Natural killer cell (primary cell): ENCODE measurements around the gene LGALS4. TPM values are rescaled to one million over a fixed set of nuclear protein-coding genes. Genes with fewer than 3 reads are reported as not detected.
"Not testable (repeated sequence)": the region's sequence is repeated elsewhere in the genome, so short reads cannot be mapped to it uniquely, and the experiment has no call there.

ENCODE experiments used
- ATAC-seq, 3 donors: fragments of 150-1000 bp in 2 of 3; fragments of 200-7000 bp in 1 of 3; cut with Tn5 transposase; 1 replicate in 1 of 3; 2 replicates in 2 of 3; pipeline ENCODE4 v1.10.0; 2021; ENCODE audit warnings: mild to moderate bottlenecking in 2 of 3, moderate library complexity in 2 of 3
- DNase-seq, 2 donors: peaks; one replicate each; pipeline versions ENCODE4 v3.0.0 to v3.0.0-alpha.2; 2013 to 2021; ENCODE audit warnings: mixed read lengths in 1 of 2
- H3K27ac ChIP-seq: one replicate; pipeline ENCODE4 v1.5.1; 2013; ENCODE audit warnings: mild to moderate bottlenecking, low read length
- H3K27me3 ChIP-seq: one replicate; pipeline ENCODE4 v1.6.1; 2013; ENCODE audit warnings: low read length; ENCODE audit not compliant: control insufficient read depth, insufficient read depth
- H3K36me3 ChIP-seq: one replicate; pipeline ENCODE4 v1.6.1; 2013; ENCODE audit warnings: low read length; ENCODE audit not compliant: control insufficient read depth, insufficient read depth
- H3K4me1 ChIP-seq: one replicate; pipeline ENCODE4 v1.6.1; 2013; ENCODE audit warnings: low read length; ENCODE audit not compliant: control insufficient read depth, insufficient read depth
- H3K4me3 ChIP-seq: one replicate; pipeline ENCODE4 v1.5.1; 2013; ENCODE audit warnings: low read length
- H3K9me3 ChIP-seq: one replicate; pipeline ENCODE4 v1.6.1; 2013; ENCODE audit warnings: low read length; ENCODE audit not compliant: control insufficient read depth, insufficient read depth
- H3K27ac Mint-ChIP-seq, 2 donors: one replicate each; pipeline ENCODE4 v1.8.0; 2022; ENCODE audit warnings: mild to moderate bottlenecking in 2 of 2, mixed read lengths in 2 of 2, moderate library complexity in 1 of 2
- H3K27me3 Mint-ChIP-seq, 2 donors: one replicate each; pipeline ENCODE4 v1.8.0; 2022; ENCODE audit warnings: low read depth in 2 of 2, mixed read lengths in 2 of 2
- H3K36me3 Mint-ChIP-seq: one replicate; pipeline ENCODE4 v1.8.0; 2022; ENCODE audit warnings: mixed read lengths
- H3K4me1 Mint-ChIP-seq, 2 donors: one replicate each; pipeline ENCODE4 v1.8.0; 2022; ENCODE audit warnings: mixed read lengths in 2 of 2
- H3K4me3 Mint-ChIP-seq: one replicate; pipeline ENCODE4 v1.8.0; 2022; ENCODE audit warnings: mild to moderate bottlenecking, moderate library complexity, mixed read lengths
- H3K9me3 Mint-ChIP-seq, 2 donors: one replicate each; pipeline ENCODE4 v1.8.0; 2022; ENCODE audit warnings: mixed read lengths in 2 of 2
- CTCF ChIP-seq: fragments of 200-600 bp; IDR thresholded peaks from one replicate; pipeline ENCODE4 v1.8.0; 2022; ENCODE audit warnings: antibody characterized with exemption
- WGBS: methylation state at CpG from one replicate; pipeline ENCODE4 v1.1.7; 2013; ENCODE audit warnings: missing lambda C conversion rate; ENCODE audit not compliant: insufficient coverage; 5-methylcytosine and 5-hydroxymethylcytosine counted together
- intact Hi-C: fragments of 100-400 bp; cut with micrococcal nuclease; formaldehyde crosslinking; loops from one replicate; pipeline ENCODE4 v1.14.2; 2022
- total RNA-seq, 4 donors: library from RNA; stranded (reverse); fragments of 120-200 nt in 1 of 4; gene quantifications; one replicate each; pipeline versions ENCODE4 v1.2.3 to v1.2.4, GENCODE V29; 2013 to 2022

The LGALS4 gene
- total RNA-seq, 3 donors from 2014 or later (not counting 1 experiment from before 2014, with no cell fraction given): 4.2 to 4.8 (median 4.6) TPM

GRCh38 chr19:38759590-38760003 is 53.1 kb downstream of the LGALS4 start:
- ATAC-seq: no peak
- H3K36me3 ChIP-seq: no peaks in the 10 kb centered on the region
- 79% methylated on average over 10 of the region's 10 CpGs for WGBS
- Mint-ChIP-seq H3K4me1 (no peaks in the 10 kb centered on the region), H3K27ac (no peak overlapping the region), H3K36me3 (no peaks in the 10 kb centered on the region), H3K27me3 (no peaks in the 10 kb centered on the region), H3K4me3 (no peak overlapping the region), H3K9me3 (no peaks in the 10 kb centered on the region)
- intact Hi-C loops: loop anchor here (10.0 kb wide), 1 partner anchor 175 kb away; the partner anchor contains the start of genes MRPS12 and SARS2
- no peak for DNase-seq
- H3K4me1 ChIP-seq: no peaks in the 10 kb centered on the region
- no peak for TF ChIP-seq CTCF
- no peaks in the 10 kb centered on the region for H3K27me3 ChIP-seq
- H3K4me3 ChIP-seq: no peak overlapping the region
- no peaks in the 10 kb centered on the region for H3K9me3 ChIP-seq
- H3K27ac ChIP-seq: no peak overlapping the region

GRCh38 chr19:38754196-38754595 is 58.5 kb downstream of the LGALS4 start:
- H3K27me3 Mint-ChIP-seq, H3K9me3 Mint-ChIP-seq, H3K27me3 ChIP-seq, H3K36me3 Mint-ChIP-seq, H3K4me3 ChIP-seq, intact Hi-C loops, DNase-seq, H3K4me1 ChIP-seq, H3K36me3 ChIP-seq, ATAC-seq, H3K4me1 Mint-ChIP-seq, H3K4me3 Mint-ChIP-seq, H3K27ac ChIP-seq, H3K27ac Mint-ChIP-seq, H3K9me3 ChIP-seq: not testable (repeated sequence)
- no CpG with 5 or more reads among the region's 2 CpGs for WGBS

- 89% methylated on average over 3 of the region's 3 CpGs for WGBS
- H3K4me1 Mint-ChIP-seq, H3K9me3 Mint-ChIP-seq, H3K4me3 Mint-ChIP-seq, DNase-seq, H3K9me3 ChIP-seq, H3K27me3 ChIP-seq, ATAC-seq, H3K4me3 ChIP-seq, H3K36me3 ChIP-seq, intact Hi-C loops, H3K27ac ChIP-seq, H3K4me1 ChIP-seq, H3K27me3 Mint-ChIP-seq, H3K36me3 Mint-ChIP-seq, H3K27ac Mint-ChIP-seq: not testable (repeated sequence)
Measured at GRCh38 chr19:38753783-38754182, 59.0 kb downstream of the LGALS4 start.

Other genes starting within 250 kb of the LGALS4 start
- 100 to 1,000 TPM; 162 to 201 (median 163) TPM for gene MAP4K1, start 195.0 kb downstream of the LGALS4 start, total RNA-seq
- gene EIF3K, start 193.8 kb downstream of the LGALS4 start, total RNA-seq: 100 to 1,000 TPM; 232 to 262 (median 238) TPM
- gene ACTN4, start 165.3 kb downstream of the LGALS4 start, total RNA-seq: 100 to 1,000 TPM; 443 to 595 (median 541) TPM
- 10 to 100 TPM in 2 of 3 donors, 1 to 10 TPM in 1; 7.4 to 51.0 (median 26.7) TPM for gene CAPN12, start 68.5 kb downstream of the LGALS4 start, total RNA-seq
- not detected for gene LGALS7, start 39.4 kb downstream of the LGALS4 start, total RNA-seq
- gene LGALS7B, start 23.7 kb downstream of the LGALS4 start, total RNA-seq: not detected
- gene ECH1, start 18.8 kb upstream of the LGALS4 start, total RNA-seq: 100 to 1,000 TPM; 114 to 145 (median 119) TPM
- gene HNRNPL, start 37.0 kb upstream of the LGALS4 start, total RNA-seq: 100 to 1,000 TPM; 636 to 800 (median 702) TPM
- 10 to 100 TPM; 59.7 to 65.6 (median 59.7) TPM for gene RINL, start 65.3 kb upstream of the LGALS4 start, total RNA-seq
- 100 to 1,000 TPM; 171 to 283 (median 208) TPM for gene SIRT2, start 86.7 kb upstream of the LGALS4 start, total RNA-seq
- 100 to 1,000 TPM in 2 of 3 donors, 10 to 100 TPM in 1; 78.0 to 125 (median 118) TPM for gene NFKBIB, start 87.0 kb upstream of the LGALS4 start, total RNA-seq
- 1 to 10 TPM; 1.3 to 3.7 (median 2.3) TPM for gene CCER2, start 99.2 kb upstream of the LGALS4 start, total RNA-seq
- 10 to 100 TPM; 25.4 to 53.0 (median 38.9) TPM for gene SARS2, start 117.8 kb upstream of the LGALS4 start, total RNA-seq
- 10 to 100 TPM; 25.3 to 27.8 (median 26.7) TPM for gene MRPS12, start 118.0 kb upstream of the LGALS4 start, total RNA-seq
- not detected for gene FBXO17, start 162.8 kb upstream of the LGALS4 start, total RNA-seq
- under 1 TPM in 2 of 3 donors, not detected in 1; 0.23 to 0.38 TPM for gene FBXO27, start 219.6 kb upstream of the LGALS4 start, total RNA-seq